GM13977 (cell line): Measurements from ENCODE around the gene SAMD3.

Experiments
- DNase-seq: peaks from one replicate; pipeline ENCODE4 v3.0.0; 2012; ENCODE audit warnings: low spot score
- in situ Hi-C: fragments of 300-500 bp; cut with MboI; formaldehyde crosslinking; loops from one replicate; pipeline ENCODE4 v1.12.0; 2022; ENCODE audit warnings: low sequenced_read_pairs, low pct_unique_long_range_greater_than_20kb, mixed read lengths, inconsistent platforms; ENCODE audit not compliant: unreplicated experiment
- TF ChIP-seq, protein P1 (sequence below): IDR thresholded peaks from 2 replicates; pipeline ENCODE4 v1.5.1; 2012; ENCODE audit warnings: mild to moderate bottlenecking, control low read depth; ENCODE audit not compliant: insufficient read depth; ENCODE audit errors: extremely low read depth, missing control alignments

The SAMD3 gene

DNA sequence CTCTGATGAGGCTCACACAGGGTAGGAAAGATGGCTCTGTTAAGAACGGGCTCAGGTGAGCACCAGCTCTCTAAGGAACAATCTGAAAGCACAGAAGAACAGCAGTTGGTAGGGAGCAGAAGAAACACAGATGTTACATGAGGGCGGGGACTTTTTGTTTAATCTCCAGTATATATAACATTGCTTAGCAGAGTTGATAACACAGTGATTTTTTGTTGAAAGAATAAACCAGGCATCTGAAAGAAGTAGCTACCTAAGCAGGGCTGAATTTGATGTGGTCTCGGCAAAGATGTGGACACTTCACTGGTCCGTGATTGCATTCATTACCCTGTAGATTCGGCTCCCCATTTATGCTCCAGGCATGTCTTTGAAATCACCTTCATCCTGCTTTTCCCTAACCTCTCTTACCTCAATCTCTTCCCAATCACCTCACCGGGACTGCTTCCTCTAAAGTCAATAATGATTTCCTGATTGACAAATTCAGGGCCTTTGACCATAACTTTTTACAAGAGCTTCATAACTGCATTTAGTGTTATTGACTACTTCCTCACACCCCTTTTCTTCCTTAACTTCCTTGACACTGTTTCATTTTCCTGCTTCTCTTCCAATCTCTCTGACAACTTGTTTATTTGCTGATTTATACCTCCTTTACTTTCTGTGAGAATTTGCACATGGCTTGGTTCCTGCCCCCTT, 34.4 kb downstream of the SAMD3 start:
- no peak for DNase-seq
- in situ Hi-C loops = no loop called here
- TF ChIP-seq, protein P1, sequence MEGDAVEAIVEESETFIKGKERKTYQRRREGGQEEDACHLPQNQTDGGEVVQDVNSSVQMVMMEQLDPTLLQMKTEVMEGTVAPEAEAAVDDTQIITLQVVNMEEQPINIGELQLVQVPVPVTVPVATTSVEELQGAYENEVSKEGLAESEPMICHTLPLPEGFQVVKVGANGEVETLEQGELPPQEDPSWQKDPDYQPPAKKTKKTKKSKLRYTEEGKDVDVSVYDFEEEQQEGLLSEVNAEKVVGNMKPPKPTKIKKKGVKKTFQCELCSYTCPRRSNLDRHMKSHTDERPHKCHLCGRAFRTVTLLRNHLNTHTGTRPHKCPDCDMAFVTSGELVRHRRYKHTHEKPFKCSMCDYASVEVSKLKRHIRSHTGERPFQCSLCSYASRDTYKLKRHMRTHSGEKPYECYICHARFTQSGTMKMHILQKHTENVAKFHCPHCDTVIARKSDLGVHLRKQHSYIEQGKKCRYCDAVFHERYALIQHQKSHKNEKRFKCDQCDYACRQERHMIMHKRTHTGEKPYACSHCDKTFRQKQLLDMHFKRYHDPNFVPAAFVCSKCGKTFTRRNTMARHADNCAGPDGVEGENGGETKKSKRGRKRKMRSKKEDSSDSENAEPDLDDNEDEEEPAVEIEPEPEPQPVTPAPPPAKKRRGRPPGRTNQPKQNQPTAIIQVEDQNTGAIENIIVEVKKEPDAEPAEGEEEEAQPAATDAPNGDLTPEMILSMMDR = no peak

DNA sequence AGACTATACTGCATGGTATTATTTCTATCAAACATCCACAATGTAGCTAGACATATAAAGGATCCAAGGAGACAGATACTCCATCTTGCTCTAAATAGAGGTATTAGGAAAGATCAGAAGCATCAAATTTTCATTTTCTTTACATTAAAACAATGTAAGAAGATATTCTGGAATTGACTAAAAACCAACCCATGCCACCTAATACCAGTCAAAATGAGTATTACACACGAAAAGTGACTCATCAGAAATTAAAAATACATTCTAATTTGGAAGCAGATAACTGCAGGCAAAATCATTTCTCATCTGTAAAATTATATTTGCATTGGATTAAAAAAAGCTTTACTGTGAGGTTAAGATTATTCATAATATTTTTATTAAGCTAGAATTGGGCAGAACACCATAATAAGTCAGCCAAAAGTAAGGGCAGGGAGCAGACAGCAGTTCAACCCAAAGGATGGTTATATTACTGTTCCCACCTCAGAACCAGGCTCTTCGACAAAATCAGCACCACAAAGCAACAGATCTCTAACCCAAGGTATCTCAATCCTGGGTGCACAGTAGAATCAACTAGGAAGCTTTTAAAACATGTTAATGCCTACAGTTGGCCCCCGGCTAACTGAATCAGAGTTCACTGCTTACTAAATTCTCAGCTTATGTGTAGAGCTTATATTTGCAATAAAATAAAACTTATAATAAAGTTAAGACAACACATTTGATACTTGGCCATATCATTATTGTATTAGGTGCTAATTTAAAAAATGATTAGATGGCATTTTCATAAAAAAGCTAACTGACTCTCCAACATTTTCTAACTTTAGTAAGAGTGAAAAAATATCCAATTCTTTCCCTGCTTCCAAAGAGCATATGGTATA, 35.2 kb downstream of the SAMD3 start:
- TF ChIP-seq, protein P1 = no peak
- in situ Hi-C loops = no loop called here
- no peak for DNase-seq

DNA sequence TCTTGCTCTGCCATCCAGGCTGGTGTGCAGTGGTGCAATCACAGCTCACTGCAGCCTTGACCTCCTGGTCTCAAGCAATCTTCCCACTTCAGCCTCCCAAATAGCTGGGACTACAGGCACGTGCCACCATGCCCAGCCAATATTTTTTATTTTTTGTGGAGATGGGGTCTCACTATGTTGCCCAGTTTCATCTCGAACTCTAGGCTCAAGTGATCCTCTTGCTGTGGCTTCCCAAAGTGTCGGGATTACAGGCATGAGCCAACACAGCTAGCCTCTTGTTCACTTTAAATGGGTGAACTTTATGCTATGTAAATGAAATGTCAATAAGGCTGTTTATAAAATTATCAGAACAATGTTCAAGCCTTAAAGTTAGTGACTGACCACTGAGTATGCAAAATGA, 37.1 kb downstream of the SAMD3 start:
- in situ Hi-C loops = no loop called here
- no peak for DNase-seq
- TF ChIP-seq, protein P1 = no peak

DNA sequence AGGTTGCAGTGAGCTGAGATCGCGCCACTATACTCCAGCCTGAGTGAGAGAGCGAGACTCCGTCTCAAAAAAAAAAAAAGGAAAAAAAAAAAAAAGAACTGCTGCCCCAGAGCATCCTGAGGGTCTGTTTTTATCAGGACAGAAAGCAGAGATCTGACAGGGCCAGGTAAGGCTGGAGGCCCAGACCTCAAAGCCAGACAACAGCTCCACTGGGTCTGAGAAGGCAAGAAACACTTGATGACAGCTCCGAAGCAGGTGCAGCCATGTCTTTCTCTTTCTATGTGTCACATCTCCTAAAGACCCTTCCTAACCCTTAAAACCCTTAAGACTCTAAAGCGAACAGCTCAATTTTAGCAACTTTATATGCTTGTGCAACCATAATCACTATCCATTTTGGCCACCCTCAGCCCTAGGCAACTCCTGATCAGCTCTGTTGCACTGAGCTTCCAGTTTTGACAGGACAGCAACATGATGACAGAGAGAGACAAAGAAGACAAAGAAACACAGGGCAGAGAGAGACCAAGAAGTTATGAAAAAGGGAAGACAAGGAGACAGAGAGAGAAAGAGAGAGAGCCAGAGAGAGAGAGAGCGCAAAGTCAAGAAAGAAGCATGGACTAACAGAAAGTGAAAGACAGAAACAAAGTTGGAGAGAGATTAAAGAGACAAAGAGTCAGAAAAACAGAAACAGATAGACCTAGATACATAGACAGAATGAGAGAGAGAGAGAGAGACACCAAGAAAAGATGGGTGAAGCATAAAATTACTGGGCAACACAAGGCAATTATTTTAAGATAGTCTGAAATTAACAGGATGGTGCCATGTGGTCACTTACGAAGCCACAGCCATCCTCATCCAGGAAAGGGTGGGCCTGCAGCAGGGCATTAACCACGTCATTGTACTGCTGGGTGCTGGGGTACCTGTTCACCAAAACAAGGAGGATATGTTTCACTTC, 39.2 kb downstream of the SAMD3 start:
- no peak for DNase-seq
- in situ Hi-C loops = no loop called here
- TF ChIP-seq, protein P1 = no peak

DNA sequence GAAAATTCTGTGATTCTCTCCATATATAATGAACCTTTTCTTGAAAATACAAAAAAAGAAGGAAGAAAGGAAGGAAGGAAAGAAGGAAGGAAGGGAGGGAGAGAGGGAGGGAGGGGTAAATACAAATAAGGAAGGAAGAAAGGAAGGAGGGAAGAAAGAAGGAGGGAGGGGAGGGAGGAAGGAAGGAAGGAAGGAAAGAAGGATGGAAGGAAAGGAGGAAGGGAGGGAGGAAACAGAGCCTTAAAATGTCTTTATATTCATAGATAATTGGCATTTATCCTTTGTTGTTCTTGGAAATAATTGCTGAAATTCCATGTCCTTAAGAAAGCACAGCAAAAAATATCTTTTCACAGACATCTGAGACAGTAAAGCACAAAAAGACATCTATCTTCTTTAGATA, 40.3 kb downstream of the SAMD3 start:
- DNase-seq = no peak
- in situ Hi-C loops = no loop called here
- TF ChIP-seq, protein P1 = no peak

DNA sequence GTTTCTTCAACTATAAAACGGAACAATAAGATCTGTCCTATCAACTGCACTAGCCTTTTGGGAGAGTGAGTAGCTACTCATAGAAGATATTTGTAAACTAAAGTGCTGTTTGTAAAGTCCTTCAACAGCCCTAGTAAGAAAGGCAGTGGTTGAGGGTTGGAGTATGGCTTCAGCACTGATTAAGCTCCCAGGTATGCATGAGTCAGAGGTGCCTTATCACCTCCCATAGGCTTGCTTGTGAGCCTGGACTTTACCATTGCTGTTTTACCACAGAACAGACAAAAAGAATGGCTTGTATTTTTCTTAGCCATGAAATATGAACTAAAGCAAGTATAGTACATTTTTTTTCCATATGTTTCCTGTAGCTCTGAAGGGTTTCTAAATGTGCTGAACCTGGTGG, 44.1 kb downstream of the SAMD3 start:
- no peak for DNase-seq
- in situ Hi-C loops = no loop called here
- TF ChIP-seq, protein P1 = no peak
